Liver (tissue), 3 donors: ENCODE measurements around the gene PLCB4.

ENCODE experiments used
- CTCF ChIP-seq: fragments of 150-350 bp; IDR thresholded peaks from 2 replicates; pipeline ENCODE4 v1.5.1; 2017; ENCODE audit warnings: improper control_type of control experiment, low read depth, low read length; ENCODE audit not compliant: missing input control
- FOXA1 ChIP-seq: IDR thresholded peaks from 2 replicates; pipeline ENCODE4 v1.6.1; 2016; ENCODE audit warnings: antibody characterized with exemption
- TAF1 ChIP-seq: conservative IDR thresholded peaks from 2 replicates; pipeline ENCODE4 v1.6.1; 2016; ENCODE audit warnings: antibody characterized with exemption, mild to moderate bottlenecking
- donor health status: healthy.
- donor health status: healthy.

- TF ChIP-seq CTCF (no peak), FOXA1 (no peak), TAF1 (no peak)
These were observed 187.5 kb downstream of the PLCB4 start for GRCh38 chr20:9256393-9256792.
